HL-60/S4 treated with retinoic acid at 250 ng/mL for 4 days and 3 days (cell line): ENCODE results near the gene AOAH.
"Not testable (repeated sequence)": the region's sequence is repeated elsewhere in the genome, so short reads cannot be mapped to it uniquely, and the experiment has no call there.

Experiments
- in situ Hi-C: fragments of 300-500 bp; cut with MboI; formaldehyde crosslinking; loops from 2 replicates; pipeline ENCODE4 v1.7.0; 2022; ENCODE audit warnings: low sequenced_read_pairs

AOAH gene

DNA sequence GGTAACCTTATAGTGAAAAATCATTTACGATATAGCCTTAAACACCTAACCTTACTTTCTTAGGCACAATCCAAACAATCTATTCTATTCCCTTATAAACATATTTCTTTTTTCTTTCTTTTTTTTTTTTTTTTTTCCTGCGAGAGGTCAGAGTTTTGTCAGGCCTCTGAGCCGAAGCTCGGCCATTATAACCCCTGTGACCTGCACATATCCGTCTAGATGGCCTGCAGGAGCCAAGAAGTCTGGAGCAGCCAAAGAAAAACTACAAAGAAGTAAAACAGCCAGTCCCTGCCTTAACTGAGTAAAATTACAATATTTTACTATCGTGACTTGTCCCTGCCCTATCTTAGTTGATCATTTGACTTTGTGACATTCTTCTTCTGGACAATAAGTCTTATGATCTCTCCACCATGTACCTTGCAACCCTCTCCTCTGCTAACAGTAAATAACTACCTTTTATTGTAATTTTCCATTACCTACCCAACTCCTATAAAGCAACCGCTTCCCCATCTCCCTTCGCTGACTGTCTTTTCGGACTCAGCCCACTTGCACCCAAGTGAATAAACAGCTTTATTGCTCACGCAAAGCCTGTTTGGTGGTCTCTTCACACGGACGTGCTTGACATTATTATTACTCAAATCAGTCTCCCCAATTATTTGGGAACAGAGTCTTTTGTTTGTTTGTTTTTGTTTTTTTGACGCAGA lies 64.5 kb downstream of the AOAH start:
- in situ Hi-C loops: loop anchor here (25.0 kb wide), 1 partner anchor 528 kb away; no protein-coding TSS in a partner anchor

DNA sequence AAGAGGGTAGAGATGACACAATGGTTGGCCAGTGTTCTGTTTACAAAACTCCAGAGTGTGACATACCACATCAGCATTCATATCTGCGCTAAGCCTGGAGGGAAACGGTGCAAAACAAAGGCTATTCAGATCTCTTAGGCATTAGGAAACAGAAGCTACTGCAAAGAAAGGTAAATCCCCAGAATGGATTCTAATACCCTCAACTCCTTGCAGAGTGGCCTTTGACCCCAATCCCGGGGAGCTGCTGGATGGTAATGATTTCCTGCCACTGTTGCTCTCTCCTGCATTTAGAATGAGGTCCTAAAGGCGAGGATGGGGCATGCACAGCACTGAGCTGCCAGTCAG lies 65.2 kb downstream of the AOAH start:
- in situ Hi-C loops: loop anchor here (25.0 kb wide), 1 partner anchor 528 kb away; no protein-coding TSS in a partner anchor

DNA sequence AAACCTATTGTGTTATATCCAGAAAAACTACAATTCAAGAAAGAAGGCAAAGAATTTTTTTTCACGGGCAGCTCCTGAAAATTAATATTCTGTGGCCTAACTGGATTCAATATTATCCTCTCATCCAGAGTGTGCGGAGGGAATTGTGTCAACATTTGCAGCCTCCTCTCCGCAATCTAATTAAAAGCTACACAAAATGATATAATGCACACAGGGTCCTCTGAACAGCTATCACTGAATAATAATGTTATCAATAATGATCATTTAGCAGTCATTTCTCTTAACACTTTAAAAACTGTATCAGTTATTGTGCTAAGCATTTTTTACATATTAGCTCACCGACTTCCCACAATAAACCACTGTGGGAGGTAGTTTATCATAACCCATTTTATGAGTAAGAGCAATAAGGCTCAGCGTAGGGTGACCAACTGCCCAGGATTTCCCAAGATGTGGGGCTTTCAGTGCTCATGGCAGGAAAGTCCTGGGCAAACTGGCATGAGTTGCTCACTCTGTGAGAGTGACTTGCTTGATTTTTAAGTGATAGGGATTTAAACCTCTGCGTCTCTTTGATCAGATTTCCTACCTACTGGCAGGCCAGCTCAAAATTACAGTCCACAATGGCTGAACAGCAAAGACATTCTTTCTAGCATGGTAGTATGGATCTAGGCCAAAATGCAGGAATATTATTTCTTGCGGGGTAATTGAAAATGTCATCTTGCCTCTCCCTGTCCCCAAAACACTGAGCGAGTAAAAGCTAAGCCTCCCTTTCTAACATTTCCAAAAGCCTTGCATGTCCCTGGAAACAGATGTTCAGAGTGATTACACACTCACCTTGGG lies 65.7 kb downstream of the AOAH start:
- in situ Hi-C loops: loop anchor here (25.0 kb wide), 1 partner anchor 529 kb away; no protein-coding TSS in a partner anchor

DNA sequence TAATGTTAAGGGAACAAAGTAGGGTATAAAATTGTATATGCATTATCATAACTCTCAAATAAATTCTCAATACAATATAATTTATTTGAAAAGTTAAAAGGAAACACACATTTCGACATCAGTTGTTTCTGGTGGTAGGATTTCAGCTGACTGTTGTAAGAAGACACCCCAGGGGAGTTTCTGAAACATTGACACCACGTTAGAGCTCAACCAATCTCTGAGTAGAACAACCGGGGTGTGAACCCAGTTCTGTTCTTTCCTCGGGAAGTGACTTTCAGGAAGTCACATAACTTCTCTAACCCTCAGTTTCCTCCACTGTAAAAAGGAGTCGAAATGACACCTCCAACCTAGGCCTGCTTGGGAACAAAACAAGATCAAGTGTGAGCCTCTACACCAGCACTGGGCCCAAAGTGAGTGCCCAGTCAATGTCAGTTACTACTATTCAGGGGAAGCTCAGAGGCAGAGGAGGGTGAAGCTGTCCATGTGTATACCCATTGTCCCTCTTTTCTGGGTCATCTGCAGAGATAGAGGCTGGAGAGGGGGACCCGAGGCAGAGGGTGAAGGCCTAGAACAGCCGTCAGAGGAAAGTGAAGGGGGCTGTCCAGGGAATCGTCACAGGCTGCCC lies 67.1 kb downstream of the AOAH start:
- in situ Hi-C loops: loop anchor here (25.0 kb wide), 1 partner anchor 530 kb away; no protein-coding TSS in a partner anchor

DNA sequence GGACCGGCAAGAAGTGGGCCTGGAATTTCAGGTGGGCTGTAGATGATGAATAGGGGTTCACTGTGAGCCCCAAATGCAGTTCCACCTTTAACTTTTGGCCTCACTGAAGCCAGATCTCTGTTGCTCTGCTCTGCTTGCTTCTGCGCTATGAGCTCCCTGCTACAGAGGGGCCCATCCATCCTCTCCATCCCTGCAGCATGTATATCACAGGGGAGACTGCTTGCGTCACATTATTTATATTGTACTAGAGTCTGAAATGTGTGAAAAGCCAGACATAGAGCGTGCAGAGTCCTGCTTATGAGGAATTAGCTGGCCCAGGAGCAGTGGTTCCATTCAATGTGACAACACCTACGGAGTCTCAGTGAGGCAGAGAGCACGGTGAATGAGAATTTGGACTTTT lies 69.9 kb downstream of the AOAH start:
- in situ Hi-C loops: loop anchor here (25.0 kb wide), 1 partner anchor 533 kb away; no protein-coding TSS in a partner anchor

DNA sequence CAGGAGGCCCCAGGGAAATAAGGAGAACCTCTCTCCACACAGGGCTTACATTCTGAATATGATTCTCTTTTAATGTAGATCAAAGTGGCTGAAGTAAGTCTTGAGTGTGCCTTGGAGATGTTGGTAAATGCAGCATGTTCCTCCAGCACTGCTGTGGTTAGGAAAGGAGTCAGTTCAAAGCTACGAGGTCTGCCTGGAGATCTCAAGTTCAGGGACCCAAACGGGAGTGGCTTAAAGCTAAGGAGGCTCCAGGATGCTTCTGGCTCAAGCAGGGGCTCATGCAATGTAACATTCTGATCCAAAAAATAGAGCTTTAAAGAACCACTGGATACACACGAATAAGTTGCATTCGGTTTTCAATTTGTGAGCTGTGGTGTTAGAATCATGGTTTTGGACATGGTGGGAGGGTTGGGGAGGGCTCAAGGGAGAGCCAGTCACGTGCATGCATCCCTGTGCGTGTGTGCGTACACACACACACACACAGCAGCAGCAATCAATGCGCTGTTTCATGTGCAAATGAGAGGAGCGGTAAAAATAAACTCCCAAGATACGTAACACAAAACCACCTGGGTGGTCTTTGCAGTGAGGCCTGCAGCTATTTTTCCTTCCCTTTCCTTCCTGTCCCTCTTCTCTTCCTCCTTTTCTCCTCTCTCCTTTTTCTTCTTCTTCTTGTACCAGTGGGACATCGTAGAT lies 70.5 kb downstream of the AOAH start:
- in situ Hi-C loops: loop anchor here (25.0 kb wide), 1 partner anchor 533 kb away; no protein-coding TSS in a partner anchor

DNA sequence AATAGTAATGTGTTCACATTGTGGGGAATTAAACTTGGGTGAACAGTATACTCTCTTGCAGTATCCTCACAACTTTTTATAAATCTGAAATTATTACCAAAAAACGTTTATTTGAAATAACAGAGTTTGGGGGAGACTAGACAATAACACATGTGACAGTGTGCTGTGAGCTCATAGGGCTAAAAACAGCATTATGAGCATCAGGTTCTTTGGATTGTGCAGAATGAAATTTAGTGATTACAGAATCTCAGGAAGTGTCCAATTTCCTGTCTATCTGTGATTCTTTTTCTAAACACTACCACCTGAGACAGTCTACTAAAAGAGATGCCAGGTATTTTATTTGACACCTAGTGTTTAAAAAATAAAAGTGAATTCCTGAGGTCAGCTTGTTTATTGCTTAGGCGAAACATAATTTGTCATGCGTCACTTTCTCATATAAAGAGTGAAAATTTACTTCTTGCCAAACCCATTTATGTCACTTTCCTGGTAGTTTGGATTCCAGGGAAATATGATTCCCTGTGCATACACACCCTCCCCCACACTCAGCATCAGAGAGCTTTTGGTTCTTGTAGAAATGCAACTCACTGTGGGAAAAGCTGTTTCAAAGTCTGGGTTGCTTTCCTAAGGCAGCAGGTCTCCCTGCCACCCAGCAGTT lies 71.2 kb downstream of the AOAH start:
- in situ Hi-C loops: loop anchor here (25.0 kb wide), 1 partner anchor 534 kb away; no protein-coding TSS in a partner anchor

DNA sequence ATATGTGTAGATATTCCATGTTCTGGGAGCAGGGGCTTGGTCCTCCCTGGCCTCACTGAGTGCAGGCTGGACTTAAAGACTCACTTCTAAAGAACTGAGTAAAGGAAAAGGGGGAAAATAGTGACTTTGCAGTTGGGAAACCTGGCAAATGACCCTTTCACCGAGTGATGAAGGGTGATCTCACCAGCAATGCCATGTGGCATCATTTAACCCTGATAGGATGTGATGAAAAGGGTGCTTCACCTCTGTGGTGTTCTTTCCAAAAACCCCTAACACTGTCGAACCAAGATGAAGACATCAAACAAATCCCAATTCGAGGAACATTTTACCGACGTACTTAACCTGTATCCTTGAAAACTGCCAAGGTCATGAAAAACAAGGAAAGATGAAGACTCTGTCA lies 71.9 kb downstream of the AOAH start:
- in situ Hi-C loops: loop anchor here (25.0 kb wide), 1 partner anchor 535 kb away; no protein-coding TSS in a partner anchor

DNA sequence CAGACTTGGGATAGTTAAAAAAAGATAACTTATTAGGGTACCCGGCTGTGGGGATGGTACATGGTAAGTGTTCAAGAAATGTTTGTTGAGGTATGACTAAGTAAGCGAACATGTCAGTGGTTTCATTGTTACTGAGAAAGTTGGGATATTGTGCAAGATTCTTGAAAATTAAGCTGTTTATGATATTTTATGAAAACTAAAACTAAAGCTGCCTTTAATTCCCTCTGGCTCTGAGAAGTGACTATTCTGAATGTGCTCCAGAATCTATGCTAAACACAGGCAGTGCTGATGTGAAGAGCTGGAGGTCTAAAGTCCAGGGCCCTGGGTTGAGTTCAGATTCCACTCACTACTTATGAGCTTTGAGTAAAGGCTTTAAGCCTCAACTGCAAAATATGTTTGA lies 72.9 kb downstream of the AOAH start:
- in situ Hi-C loops: loop anchor here (25.0 kb wide), 1 partner anchor 536 kb away; no protein-coding TSS in a partner anchor

DNA sequence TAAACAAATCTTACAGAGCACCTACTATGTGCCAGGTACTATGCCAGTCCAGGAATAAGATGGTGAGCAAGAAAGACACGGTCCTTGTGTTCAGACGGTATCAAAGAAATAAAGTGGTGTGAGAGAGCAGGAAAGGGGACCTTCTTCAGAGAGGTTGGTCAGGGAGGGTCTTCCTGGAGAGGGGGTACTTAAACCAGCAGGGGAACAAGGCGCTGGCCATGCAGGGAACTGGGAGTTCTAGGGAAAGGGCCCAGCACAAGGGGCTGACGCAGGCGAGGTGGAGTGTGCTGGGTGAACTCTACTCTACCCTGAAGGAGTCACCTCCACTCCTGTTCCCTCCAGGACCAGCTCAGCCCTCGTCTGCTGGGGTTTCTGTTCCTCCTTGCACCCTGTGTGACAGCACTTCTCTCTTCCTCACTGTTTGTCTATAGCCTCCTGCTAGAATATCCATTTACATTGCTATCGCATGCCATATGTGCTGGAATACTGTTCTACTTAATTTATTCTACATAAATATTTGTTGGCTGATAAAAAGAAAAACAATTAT lies 73.5 kb downstream of the AOAH start:
- in situ Hi-C loops: loop anchor here (25.0 kb wide), 1 partner anchor 536 kb away; no protein-coding TSS in a partner anchor

DNA sequence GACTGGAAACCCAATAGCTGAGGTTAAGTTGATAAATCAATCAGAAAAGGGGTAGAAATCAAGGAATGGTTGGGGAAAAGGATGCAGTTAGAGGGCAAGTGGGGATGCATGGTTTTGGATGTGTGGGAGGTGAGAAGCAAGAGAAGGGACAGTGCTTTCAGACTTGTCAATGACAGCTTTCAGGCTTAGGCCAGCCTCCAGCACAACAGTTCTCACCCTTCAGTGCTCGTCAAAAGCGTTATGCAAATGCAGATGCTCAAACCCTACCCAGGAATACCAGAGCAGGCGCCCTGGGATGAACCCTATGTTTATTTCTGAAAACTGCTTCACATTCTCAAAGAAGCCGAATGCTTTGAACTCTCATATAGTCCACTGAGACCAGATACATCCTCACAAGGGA lies 74.0 kb downstream of the AOAH start:
- in situ Hi-C loops: loop anchor here (25.0 kb wide), 1 partner anchor 537 kb away; no protein-coding TSS in a partner anchor

DNA sequence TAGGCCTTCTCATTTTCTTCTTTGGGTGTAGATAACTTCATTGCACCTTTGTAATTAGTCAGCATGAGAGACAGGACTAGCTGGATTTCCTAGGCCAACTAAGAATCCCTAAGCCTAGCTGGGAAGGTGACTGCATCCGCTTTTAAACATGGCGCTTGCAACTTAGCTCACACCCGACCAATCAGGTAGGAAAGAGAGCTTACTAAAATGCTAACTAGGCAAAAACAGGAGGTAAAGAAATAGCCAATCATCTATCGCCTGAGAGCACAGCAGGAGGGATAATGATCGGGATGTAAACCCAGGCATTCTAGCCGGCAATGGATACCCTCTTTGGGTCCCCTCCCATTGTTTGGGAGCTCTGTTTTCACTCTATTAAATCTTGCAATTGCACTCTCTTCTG lies 75.0 kb downstream of the AOAH start:
- in situ Hi-C loops: not testable (repeated sequence)

DNA sequence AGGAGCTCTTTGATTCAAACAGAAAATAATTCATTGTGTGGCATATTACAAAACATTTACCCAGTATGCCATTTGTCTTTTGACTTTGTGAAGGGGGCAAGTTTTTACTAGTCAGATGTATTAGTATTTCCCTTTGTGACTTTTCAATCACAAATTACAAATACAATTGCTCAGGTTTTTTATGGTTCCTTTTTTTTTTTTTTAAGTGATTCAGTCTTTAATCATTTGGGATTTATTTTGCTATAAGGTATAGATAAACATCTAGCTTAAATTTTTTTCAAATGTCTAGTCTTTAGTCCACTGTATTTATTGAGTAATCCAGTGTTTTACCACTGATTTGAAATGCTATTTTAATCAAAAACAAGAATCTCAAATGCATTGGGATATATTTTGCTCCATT lies 75.9 kb downstream of the AOAH start:
- in situ Hi-C loops: no loop called here

DNA sequence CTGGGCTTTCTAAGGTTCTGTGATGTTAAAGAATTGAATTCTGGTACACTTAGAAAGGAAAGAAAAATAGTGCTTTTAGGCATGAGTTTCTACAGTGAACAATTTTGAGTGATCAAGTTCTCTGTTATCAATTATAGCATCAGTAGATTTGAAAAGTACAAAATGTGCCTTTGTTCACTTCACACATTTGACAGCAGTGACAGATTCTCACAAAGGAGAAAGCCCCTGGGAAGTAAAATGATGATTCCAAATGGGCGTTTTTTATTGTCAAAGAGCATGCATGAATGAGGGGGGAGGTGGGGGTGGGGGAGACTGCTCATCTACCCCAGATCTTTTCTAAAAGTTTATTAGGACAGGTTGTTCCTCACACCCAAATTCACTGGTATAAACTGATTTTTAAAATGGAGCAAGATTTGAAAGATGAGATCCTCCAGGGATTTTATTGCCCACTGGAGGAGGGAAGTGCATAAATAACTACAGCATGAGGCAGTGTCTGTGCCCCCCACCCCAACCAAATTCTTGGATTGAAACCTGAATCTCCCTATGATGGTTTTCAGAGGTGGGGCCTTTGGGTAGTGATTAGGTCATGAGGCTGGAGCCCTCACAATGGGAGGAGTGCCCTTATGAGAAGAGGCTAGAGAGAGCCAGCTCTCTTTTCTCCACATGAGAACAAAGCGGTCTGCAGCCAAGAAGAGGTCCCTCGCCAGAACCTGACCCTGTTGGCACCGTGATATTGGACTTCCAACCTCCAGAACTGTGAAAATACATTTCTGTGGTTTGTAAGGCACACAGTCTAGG lies 79.5 kb downstream of the AOAH start:
- in situ Hi-C loops: no loop called here

DNA sequence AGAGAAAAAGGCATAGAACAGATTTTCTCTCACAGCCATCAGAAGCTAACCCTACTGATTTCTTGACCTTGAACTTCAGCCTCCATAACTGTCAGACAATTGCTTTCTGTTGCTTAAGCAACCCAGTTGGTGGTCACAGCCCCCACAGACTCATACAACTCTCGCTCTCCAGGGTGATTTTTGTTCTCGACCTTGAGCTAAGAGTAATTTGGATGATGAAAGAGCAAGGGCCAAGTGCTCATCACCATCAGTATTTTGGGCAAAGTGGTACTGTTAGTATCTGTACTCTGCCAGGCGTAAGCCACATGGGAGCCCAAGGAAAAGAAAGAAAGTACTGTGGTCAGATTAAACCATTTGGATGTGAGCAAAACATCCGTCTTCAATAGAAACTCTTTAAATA lies 81.9 kb downstream of the AOAH start:
- in situ Hi-C loops: no loop called here

DNA sequence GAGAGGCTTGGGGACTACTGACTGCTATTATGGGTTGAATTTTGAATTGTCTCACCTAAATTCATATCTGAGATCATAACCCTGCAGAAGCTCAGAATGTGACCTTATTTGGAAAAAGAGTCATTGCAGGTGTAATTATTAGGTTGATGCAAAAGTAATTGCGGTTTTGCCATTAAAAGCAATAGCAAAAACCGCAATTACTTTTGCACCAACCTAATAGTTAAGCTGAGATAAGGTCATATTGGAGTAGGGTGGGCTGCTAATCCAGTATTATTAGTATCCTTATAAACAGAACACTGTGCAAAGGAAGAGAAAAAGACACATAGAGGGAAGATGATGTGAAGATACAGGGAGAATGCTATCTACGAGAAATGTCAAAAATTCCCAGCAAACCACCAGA lies 82.3 kb downstream of the AOAH start:
- in situ Hi-C loops: no loop called here

DNA sequence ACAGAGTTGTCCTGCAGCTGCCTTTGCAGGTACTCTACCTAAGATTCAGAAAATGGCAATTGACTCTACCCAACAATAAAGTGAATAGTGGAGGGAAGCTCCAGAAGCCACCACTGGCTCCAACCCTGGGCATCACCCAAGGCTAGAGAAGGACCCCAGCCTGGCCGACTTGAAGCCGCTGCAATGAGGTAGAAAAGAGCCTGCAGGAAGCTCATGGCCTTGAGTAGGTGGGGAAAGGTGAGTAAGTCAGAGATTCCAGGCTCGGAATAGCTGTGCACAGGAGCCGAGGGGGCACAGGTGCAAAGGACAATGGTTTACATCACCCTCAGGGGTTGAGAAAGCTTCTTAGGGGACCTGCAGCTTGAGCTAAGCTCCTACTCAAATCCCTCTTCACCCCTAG lies 83.6 kb downstream of the AOAH start:
- in situ Hi-C loops: no loop called here

DNA sequence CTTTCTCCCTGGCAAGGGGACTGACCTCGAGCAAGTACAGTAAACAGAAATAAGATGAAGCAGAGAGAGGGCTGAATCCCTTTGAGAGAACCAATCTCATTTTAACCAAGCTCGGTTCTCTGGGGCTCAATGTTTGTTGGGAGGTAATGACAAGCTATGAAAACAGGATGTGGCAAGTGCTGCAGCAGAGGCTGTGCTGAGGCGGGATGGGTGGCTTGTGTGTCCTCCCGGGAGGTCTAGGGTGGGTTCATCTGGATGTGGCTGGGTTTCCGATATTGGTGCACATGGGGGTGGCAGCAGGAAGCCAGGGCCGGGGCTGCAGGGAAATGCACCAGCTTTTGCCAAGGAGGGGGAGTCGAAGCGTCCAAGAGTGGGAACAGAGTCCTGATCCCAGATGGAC lies 84.5 kb downstream of the AOAH start:
- in situ Hi-C loops: no loop called here
